ENCODE results near the gene CACNG6.

The CACNG6 gene

DNA sequence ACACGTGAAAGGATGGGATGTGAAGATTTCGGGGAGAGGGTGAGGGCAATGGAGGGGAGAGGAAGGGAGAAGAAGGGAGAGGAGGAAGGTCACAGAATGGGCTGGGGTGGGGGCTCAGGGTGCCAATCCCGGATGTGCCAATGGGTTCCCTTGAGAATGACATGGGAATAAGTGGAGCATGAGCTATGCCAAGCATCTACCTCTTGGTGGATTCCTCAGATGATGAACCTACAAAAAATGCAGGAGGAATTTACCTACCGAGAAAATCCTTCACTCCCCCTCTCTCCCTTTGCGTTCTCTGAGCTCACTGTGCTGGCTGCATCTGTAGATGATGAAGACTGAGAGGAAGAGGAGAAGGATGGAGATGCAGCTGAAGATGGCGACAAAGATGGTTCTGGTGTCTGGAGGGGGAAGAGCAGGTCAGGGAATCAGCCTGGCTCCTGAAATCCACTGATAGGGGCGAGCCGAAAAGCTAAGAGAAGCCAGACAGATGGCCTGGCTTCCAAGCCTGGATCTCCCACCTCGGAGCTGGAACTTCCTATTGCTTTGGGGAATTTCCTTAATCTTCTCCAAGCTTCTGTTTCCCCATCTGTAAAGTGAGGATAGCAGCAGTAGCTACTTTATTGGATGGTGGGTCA, 50.7 kb downstream of the CACNG6 start:
- no peak overlapping the region for H3K4me3 ChIP-seq (ENCODE audit: low read depth, low read length)

DNA sequence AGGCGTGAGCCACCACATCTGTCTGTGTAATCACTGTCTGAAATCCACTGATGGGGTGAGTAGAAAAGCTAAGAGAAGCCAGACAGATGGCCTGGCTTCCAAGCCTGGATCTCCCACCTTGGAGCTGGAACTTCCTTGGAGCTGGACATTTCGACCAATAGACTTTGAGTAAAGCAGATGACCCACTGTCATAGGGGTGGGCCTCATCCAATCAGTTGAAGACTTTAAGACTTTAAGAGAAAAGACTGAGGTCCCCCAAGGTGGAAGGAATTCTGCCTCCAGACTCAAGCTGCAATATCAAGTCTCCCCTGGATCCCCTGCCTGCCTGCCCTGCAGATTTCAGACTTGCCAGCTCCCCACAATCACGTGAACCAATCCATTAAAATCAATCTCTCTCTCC, 51.6 kb downstream of the CACNG6 start:
- H3K4me3 ChIP-seq (ENCODE audit: low read depth, low read length) = no peak overlapping the region

- H3K4me3 ChIP-seq (ENCODE audit: low read depth, low read length) = no peak overlapping the region
These were observed 54.3 kb downstream of the CACNG6 start for GRCh38 chr19:54045771-54046170.

- H3K4me3 ChIP-seq (ENCODE audit: low read depth, low read length) = no peak overlapping the region
These were observed 56.2 kb downstream of the CACNG6 start for GRCh38 chr19:54047616-54048015.

Measured in iPS-11a (cell line).